ENCODE results near the gene MAGI1.

MAGI1 gene

DNA sequence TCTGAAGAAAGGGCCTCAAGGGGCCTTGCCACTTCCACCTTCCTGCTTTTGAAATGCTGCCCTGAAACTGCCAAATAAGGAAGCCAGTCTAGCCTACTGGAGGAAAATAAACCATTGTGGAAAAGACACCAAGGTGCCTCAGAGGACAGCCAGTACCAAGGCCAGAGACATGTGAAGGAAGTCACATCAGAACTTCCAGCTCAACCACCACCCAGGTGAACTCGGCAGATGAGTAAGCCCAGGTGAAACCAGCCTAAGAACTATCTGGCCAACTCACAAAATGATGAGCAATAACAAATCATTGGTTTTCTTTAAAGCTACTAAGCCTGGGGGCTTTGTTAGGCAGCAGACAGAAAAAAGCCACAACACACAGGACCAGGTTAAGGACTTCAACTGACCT is 103.0 kb downstream of the MAGI1 start:
- peaks cover 22% of the 10 kb centered on the region for H3K4me1 ChIP-seq (ENCODE audit: control insufficient read depth, low read depth, low read length)
- no peak overlapping the region for H3K27ac ChIP-seq (ENCODE audit: low read length)
- H3K9me3 ChIP-seq (ENCODE audit: control insufficient read depth, low read depth, low read length) = no peaks in the 10 kb centered on the region
- no peaks in the 10 kb centered on the region for H3K27me3 ChIP-seq (ENCODE audit: control insufficient read depth, insufficient read depth, low read length)
- H3K9ac ChIP-seq (ENCODE audit: low read length) = no peak overlapping the region
- H3K4me3 ChIP-seq (ENCODE audit: low read length) = no peak overlapping the region
- no peaks in the 10 kb centered on the region for H3K36me3 ChIP-seq (ENCODE audit: control insufficient read depth, low read depth, low read length)

DNA sequence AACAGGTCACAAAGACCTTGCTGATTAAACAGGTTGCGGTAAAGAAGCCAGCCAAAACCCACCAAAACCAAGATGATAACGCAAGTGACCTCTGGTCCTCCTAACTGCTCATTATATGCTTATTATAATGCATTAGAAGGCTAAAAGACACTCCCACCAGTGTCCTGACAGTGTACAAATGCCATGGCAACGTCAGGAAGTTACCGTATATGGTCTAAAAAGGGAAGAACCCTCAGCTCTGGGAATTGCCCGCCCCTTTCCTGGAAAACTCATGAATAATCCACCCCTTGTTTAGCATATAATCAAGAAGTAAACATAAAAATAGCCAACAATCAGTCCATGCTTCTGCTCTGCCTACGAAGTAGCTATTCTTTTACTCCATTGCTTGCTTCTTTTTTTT is 108.1 kb downstream of the MAGI1 start:
- H3K27me3 ChIP-seq (ENCODE audit: control insufficient read depth, insufficient read depth, low read length) = no peaks in the 10 kb centered on the region
- peaks cover 22% of the 10 kb centered on the region for H3K4me1 ChIP-seq (ENCODE audit: control insufficient read depth, low read depth, low read length)
- H3K27ac ChIP-seq (ENCODE audit: low read length) = no peak overlapping the region
- no peak overlapping the region for H3K4me3 ChIP-seq (ENCODE audit: low read length)
- no peak overlapping the region for H3K9ac ChIP-seq (ENCODE audit: low read length)
- no peaks in the 10 kb centered on the region for H3K36me3 ChIP-seq (ENCODE audit: control insufficient read depth, low read depth, low read length)
- no peaks in the 10 kb centered on the region for H3K9me3 ChIP-seq (ENCODE audit: control insufficient read depth, low read depth, low read length)

DNA sequence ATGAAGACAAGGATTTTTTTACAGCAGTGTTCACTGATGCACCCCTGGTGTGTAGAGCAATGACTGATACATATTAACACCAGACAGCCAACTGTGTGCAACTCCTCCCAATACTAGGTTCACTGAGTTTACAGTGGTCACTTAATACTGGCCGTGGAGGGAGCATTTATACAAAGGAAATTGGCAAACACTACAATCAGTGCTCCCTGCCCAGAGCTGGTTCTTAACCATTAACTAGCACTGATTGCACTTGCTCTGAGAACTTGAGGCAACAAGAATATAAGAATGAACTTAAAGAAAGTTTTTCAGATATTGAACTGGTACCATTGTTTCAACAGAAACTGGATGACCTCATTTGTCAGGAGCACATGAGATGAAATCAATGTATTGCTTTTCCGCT is 110.6 kb downstream of the MAGI1 start:
- Histone ChIP-seq H3K27ac (ENCODE audit: low read length) (no peak overlapping the region), H3K36me3 (ENCODE audit: control insufficient read depth, low read depth, low read length) (no peaks in the 10 kb centered on the region), H3K4me3 (ENCODE audit: low read length) (no peak overlapping the region), H3K9me3 (ENCODE audit: control insufficient read depth, low read depth, low read length) (no peaks in the 10 kb centered on the region), H3K27me3 (ENCODE audit: control insufficient read depth, insufficient read depth, low read length) (no peaks in the 10 kb centered on the region), H3K4me1 (ENCODE audit: control insufficient read depth, low read depth, low read length) (peaks cover 34% of the 10 kb centered on the region), H3K9ac (ENCODE audit: low read length) (no peak overlapping the region)

DNA sequence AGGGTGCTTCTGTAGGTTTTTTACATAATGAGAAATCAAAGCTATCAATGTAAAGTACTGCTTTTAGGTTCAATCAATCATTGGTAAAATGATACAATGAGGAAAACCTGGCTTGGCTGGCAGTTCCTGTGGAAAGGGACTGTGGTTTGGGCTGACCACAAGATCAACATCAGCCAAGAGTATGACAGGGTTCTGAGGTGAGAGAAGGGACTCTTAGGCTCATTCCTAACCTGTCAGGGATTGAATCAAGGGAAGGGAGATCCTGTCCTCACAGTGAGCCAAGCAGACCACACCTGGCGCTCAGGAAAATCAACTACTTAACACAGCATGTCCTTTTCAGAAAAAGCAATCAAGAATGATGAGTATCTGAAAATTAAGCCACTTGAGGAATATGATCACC is 111.1 kb downstream of the MAGI1 start:
- Histone ChIP-seq H3K36me3 (ENCODE audit: control insufficient read depth, low read depth, low read length) (no peaks in the 10 kb centered on the region), H3K9ac (ENCODE audit: low read length) (no peak overlapping the region), H3K9me3 (ENCODE audit: control insufficient read depth, low read depth, low read length) (no peaks in the 10 kb centered on the region), H3K4me3 (ENCODE audit: low read length) (no peak overlapping the region), H3K27ac (ENCODE audit: low read length) (no peak overlapping the region), H3K4me1 (ENCODE audit: control insufficient read depth, low read depth, low read length) (peaks cover 34% of the 10 kb centered on the region), H3K27me3 (ENCODE audit: control insufficient read depth, insufficient read depth, low read length) (no peaks in the 10 kb centered on the region)

DNA sequence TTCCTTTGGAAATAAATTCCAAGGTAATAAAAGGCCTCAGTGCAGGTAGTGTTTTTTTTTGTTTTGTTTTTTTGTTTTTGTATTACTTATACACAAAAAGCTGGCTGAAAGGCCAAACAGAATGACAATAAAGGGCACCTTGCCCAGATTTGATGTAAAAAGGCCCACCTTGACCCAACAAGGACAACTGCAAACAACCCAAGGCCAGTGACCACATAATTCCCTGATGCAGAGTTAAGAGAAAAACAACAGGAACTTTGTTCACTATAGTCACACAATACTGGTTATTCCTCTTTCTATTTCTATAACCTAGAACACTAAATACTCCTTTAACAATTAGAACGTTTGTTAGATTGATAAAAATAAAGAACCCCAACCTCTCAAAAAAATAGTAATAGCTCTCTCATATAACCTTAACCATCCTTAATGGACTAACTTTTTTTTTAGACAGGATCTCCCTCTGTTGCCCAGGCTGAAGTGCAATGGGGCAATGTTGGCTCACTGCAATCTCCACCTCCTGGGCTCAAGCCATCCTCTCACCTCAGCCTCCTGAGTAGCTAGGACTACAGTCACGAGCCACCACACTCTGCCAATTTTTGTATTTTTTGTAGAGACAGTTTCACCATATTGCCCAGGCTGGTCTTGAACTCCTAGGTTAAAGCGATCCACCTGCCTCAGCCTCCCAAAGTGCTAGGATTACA is 113.3 kb downstream of the MAGI1 start:
- Histone ChIP-seq H3K9ac (ENCODE audit: low read length) (no peak overlapping the region), H3K4me1 (ENCODE audit: control insufficient read depth, low read depth, low read length) (peaks cover 34% of the 10 kb centered on the region), H3K9me3 (ENCODE audit: control insufficient read depth, low read depth, low read length) (no peaks in the 10 kb centered on the region), H3K4me3 (ENCODE audit: low read length) (no peak overlapping the region), H3K36me3 (ENCODE audit: control insufficient read depth, low read depth, low read length) (no peaks in the 10 kb centered on the region), H3K27me3 (ENCODE audit: control insufficient read depth, insufficient read depth, low read length) (no peaks in the 10 kb centered on the region), H3K27ac (ENCODE audit: low read length) (no peak overlapping the region)

DNA sequence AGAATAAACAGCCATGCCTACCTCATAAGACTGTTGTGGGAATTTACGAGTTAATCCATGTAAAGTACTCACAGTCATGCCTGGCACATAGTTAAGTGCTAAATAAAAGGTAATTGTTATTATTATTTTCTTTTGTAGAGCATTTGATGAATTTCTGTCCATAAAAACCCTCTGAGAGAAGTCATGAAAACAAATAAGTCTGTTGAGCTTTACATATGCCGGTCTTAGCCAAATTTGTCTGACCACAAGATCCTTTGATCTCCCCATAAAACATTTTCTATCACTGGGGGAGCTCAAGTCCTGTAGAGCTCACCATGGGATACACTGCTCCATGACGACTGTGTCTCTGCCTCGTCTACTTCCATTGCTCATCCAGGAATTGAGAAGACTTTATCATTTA is 114.0 kb downstream of the MAGI1 start:
- Histone ChIP-seq H3K4me1 (ENCODE audit: control insufficient read depth, low read depth, low read length) (peaks cover 34% of the 10 kb centered on the region), H3K9me3 (ENCODE audit: control insufficient read depth, low read depth, low read length) (no peaks in the 10 kb centered on the region), H3K36me3 (ENCODE audit: control insufficient read depth, low read depth, low read length) (no peaks in the 10 kb centered on the region), H3K27ac (ENCODE audit: low read length) (no peak overlapping the region), H3K4me3 (ENCODE audit: low read length) (no peak overlapping the region), H3K9ac (ENCODE audit: low read length) (no peak overlapping the region), H3K27me3 (ENCODE audit: control insufficient read depth, insufficient read depth, low read length) (no peaks in the 10 kb centered on the region)

DNA sequence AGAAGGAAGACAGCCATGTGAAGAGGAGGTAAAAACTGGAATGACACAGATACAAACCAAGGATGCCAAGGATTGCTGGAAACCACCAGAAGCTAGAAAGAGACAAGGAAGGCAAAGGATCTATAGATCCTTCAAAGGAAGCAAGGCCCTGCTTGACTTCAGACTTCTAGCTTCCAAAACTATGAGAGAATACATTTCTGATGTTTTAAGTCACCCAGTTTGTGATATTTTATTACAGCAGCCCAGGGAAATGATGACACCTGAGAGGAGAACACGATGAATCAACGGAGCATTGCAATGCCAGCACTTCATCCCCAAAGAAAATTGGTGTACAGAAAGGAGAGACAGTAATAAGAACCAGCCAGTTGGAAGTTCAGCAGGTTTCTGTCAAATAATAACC is 116.3 kb downstream of the MAGI1 start:
- no peak overlapping the region for H3K4me3 ChIP-seq (ENCODE audit: low read length)

DNA sequence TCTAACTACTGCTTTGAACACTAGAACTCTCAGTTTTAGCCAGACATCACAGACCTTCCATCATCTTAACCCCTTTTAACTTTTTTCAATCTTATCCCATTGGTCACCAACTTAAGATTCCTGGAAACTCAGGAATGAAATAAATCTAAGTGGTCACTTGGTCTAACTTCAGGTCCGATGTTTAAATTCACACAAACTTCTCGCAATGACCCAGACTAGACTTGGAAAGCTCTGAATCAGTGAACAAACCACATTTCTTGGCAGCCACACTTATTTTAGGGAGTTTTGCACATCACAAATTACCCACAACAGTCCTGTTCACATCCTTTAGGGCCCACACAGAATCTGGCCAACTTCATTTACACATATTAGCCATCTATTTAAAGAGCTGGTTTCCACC is 118.9 kb downstream of the MAGI1 start:
- H3K36me3 ChIP-seq (ENCODE audit: control insufficient read depth, low read depth, low read length) = no peaks in the 10 kb centered on the region

More for the DNA sequence above, 116.3 kb downstream of the MAGI1 start:
- Histone ChIP-seq H3K4me1 (ENCODE audit: control insufficient read depth, low read depth, low read length) (peaks cover 17% of the 10 kb centered on the region), H3K27ac (ENCODE audit: low read length) (no peak overlapping the region), H3K27me3 (ENCODE audit: control insufficient read depth, insufficient read depth, low read length) (no peaks in the 10 kb centered on the region), H3K9ac (ENCODE audit: low read length) (no peak overlapping the region), H3K9me3 (ENCODE audit: control insufficient read depth, low read depth, low read length) (no peaks in the 10 kb centered on the region), H3K36me3 (ENCODE audit: control insufficient read depth, low read depth, low read length) (no peaks in the 10 kb centered on the region)

DNA sequence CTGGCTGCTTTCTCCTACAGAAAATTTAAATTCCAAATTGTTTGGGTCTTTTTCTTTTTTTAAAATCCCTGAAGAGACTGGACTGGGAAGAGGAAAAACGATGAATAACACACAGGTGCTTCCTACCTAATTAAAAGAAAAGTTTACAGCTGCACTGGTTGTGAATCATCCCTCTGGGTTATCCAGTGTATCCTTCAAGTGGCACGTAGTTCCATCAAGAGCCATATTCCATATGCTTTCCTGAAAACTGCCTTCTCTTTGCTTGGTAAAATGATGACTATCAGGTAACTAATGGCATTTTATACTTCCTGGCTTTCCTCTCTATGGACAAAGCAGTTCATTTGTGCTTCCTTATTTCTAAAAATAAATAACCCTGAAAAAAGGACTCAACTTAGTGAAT is 123.2 kb downstream of the MAGI1 start:
- H3K27ac ChIP-seq (ENCODE audit: low read length) = no peak overlapping the region
- no peak overlapping the region for H3K9ac ChIP-seq (ENCODE audit: low read length)
- H3K4me1 ChIP-seq (ENCODE audit: control insufficient read depth, low read depth, low read length) = peaks cover 5% of the 10 kb centered on the region
- no peaks in the 10 kb centered on the region for H3K27me3 ChIP-seq (ENCODE audit: control insufficient read depth, insufficient read depth, low read length)
- H3K36me3 ChIP-seq (ENCODE audit: control insufficient read depth, low read depth, low read length) = no peaks in the 10 kb centered on the region
- H3K4me3 ChIP-seq (ENCODE audit: low read length) = no peak overlapping the region
- no peaks in the 10 kb centered on the region for H3K9me3 ChIP-seq (ENCODE audit: control insufficient read depth, low read depth, low read length)

More for the DNA sequence above, 118.9 kb downstream of the MAGI1 start:
- Histone ChIP-seq H3K4me3 (ENCODE audit: low read length) (no peak overlapping the region), H3K9ac (ENCODE audit: low read length) (no peak overlapping the region), H3K27me3 (ENCODE audit: control insufficient read depth, insufficient read depth, low read length) (no peaks in the 10 kb centered on the region), H3K9me3 (ENCODE audit: control insufficient read depth, low read depth, low read length) (no peaks in the 10 kb centered on the region), H3K4me1 (ENCODE audit: control insufficient read depth, low read depth, low read length) (peaks cover 7% of the 10 kb centered on the region), H3K27ac (ENCODE audit: low read length) (no peak overlapping the region)

DNA sequence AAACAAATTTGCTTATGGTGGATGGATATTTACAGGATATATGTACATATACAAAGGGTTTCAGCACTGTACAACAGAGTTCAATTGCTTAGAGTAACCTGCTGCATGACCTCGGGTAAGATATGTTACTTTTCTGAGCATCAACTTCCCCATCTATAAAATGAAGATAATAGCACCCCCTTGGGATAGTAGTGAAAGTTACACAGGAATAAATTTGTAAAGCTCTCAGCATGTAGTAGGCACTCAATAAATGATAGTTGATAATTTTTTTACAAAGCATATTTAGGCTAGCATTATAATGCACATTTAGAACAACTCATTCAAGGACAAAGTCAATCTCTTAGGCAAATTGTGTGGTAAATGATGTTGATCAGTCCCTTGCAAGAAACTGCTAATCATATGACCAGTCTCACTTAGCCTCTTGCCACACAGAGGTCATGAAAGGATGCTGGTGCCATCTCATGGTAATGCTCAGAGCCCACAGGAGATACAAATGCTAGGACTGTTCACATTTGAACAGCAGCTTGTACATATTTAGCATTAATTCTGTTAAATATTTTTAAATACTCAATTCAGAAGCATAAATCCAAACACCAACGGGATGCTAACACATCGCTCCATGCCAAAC is 123.9 kb downstream of the MAGI1 start:
- H3K4me3 ChIP-seq (ENCODE audit: low read length) = no peak overlapping the region
- H3K36me3 ChIP-seq (ENCODE audit: control insufficient read depth, low read depth, low read length) = no peaks in the 10 kb centered on the region
- H3K9me3 ChIP-seq (ENCODE audit: control insufficient read depth, low read depth, low read length) = no peaks in the 10 kb centered on the region

DNA sequence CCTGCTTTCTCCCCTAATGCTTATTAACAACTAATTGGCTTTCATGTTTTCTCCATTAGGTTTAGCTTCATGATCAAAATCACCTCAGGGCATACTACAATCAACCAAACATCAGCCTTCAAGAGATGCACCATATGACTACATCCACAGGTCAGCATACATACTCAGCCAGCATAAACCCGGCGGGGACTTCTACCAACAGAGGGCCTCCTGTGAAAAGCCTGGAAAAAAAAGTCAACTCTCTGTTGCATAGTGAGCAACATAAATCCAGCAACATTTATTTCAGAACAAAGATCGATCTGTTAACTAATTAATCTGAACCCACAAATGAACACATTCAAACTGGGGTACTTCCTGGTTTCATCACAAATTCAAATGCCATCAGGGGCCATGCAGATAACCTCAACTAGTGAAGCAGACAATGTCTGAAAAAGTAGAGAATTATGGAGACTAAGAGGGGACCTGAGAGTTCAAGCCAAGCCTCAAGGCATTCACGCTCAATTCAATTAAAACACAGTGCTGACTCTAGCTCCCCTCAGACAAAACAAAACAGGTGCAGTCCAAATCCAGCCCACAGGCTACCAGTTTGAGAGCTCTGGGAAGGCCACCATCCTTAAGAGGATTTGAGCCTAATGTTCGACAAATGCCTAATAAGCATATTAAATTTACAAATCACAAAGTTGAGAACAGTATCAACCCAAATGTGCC is 124.5 kb downstream of the MAGI1 start:
- no peak overlapping the region for H3K4me3 ChIP-seq (ENCODE audit: low read length)
- H3K36me3 ChIP-seq (ENCODE audit: control insufficient read depth, low read depth, low read length) = no peaks in the 10 kb centered on the region
- H3K4me1 ChIP-seq (ENCODE audit: control insufficient read depth, low read depth, low read length) = peaks cover 5% of the 10 kb centered on the region
- no peaks in the 10 kb centered on the region for H3K27me3 ChIP-seq (ENCODE audit: control insufficient read depth, insufficient read depth, low read length)
- no peak overlapping the region for H3K27ac ChIP-seq (ENCODE audit: low read length)
- no peaks in the 10 kb centered on the region for H3K9me3 ChIP-seq (ENCODE audit: control insufficient read depth, low read depth, low read length)
- H3K9ac ChIP-seq (ENCODE audit: low read length) = no peak overlapping the region

More for the DNA sequence above, 123.9 kb downstream of the MAGI1 start:
- Histone ChIP-seq H3K27ac (ENCODE audit: low read length) (no peak overlapping the region), H3K4me1 (ENCODE audit: control insufficient read depth, low read depth, low read length) (peaks cover 5% of the 10 kb centered on the region), H3K9ac (ENCODE audit: low read length) (no peak overlapping the region), H3K27me3 (ENCODE audit: control insufficient read depth, insufficient read depth, low read length) (no peaks in the 10 kb centered on the region)
